ENCODE measurements around the gene ANKRD42. TPM values are rescaled to one million over a fixed set of nuclear protein-coding genes. Genes with fewer than 3 reads are reported as not detected.
"Not testable (repeated sequence)": the region's sequence is repeated elsewhere in the genome, so short reads cannot be mapped to it uniquely, and the experiment has no call there.

Gene ANKRD42
- total RNA-seq, 1 donor from 2014 or later: 4.3 TPM

- intact Hi-C loops (cut with micrococcal nuclease): no loop called here
- no peak for ATAC-seq
- DNase-seq: no peak
Observed at GRCh38 chr11:83220260-83220659, 26.7 kb downstream of the ANKRD42 start.

GRCh38 chr11:83221694-83222093 is 28.2 kb downstream of the ANKRD42 start:
- DNase-seq (no peak), ATAC-seq (no peak)
- intact Hi-C loops (cut with micrococcal nuclease): no loop called here

- intact Hi-C loops (cut with micrococcal nuclease): no loop called here
- DNase-seq (no peak), ATAC-seq (no peak)
Observed at GRCh38 chr11:83222499-83222898, 29.0 kb downstream of the ANKRD42 start.

GRCh38 chr11:83223457-83223856 is 29.9 kb downstream of the ANKRD42 start:
- no peak for DNase-seq
- intact Hi-C loops (cut with micrococcal nuclease): no loop called here
- ATAC-seq: no peak

GRCh38 chr11:83235825-83236224 is 42.3 kb downstream of the ANKRD42 start:
- ATAC-seq (no peak), DNase-seq (no peak)
- intact Hi-C loops (cut with micrococcal nuclease): no loop called here

- ATAC-seq (no peak), DNase-seq (no peak)
- intact Hi-C loops (cut with micrococcal nuclease): no loop called here
Observed at GRCh38 chr11:83238111-83238510, 44.6 kb downstream of the ANKRD42 start.

GRCh38 chr11:83241291-83241946 is 47.9 kb downstream of the ANKRD42 start:
- intact Hi-C loops (cut with micrococcal nuclease): no loop called here
- no peak for DNase-seq
- peak; percentile 75 for ATAC-seq

- intact Hi-C loops (cut with micrococcal nuclease): no loop called here
- no peak for ATAC-seq
Observed at GRCh38 chr11:83249445-83249844, 55.9 kb downstream of the ANKRD42 start.

GRCh38 chr11:83249972-83250593 is 56.6 kb downstream of the ANKRD42 start:
- intact Hi-C loops (cut with micrococcal nuclease): loop anchor here (5.0 kb wide), 1 partner anchor 343 kb away; no protein-coding TSS in a partner anchor
- ATAC-seq: peak; percentile 45
- DNase-seq: no peak

More at GRCh38 chr11:83249445-83249844, 55.9 kb downstream of the ANKRD42 start:
- DNase-seq: no peak

- DNase-seq (no peak), ATAC-seq (no peak)
- intact Hi-C loops (cut with micrococcal nuclease): loop anchor here (5.0 kb wide), 1 partner anchor 345 kb away; no protein-coding TSS in a partner anchor
Observed at GRCh38 chr11:83252266-83252665, 58.8 kb downstream of the ANKRD42 start.

- no peak for ATAC-seq
- no peak for DNase-seq
- intact Hi-C loops (cut with micrococcal nuclease): loop anchor here (5.0 kb wide), 1 partner anchor 346 kb away; no protein-coding TSS in a partner anchor
Observed at GRCh38 chr11:83252941-83253340, 59.4 kb downstream of the ANKRD42 start.

GRCh38 chr11:83255366-83255765 is 61.9 kb downstream of the ANKRD42 start:
- intact Hi-C loops (cut with micrococcal nuclease): no loop called here
- DNase-seq: no peak
- ATAC-seq: no peak

- intact Hi-C loops (cut with micrococcal nuclease): no loop called here
- ATAC-seq (no peak), DNase-seq (no peak)
Observed at GRCh38 chr11:83256602-83257340, 63.3 kb downstream of the ANKRD42 start.

GRCh38 chr11:83257761-83258168 is 64.3 kb downstream of the ANKRD42 start:
- intact Hi-C loops (cut with micrococcal nuclease): no loop called here
- ATAC-seq: no peak
- DNase-seq: no peak

GRCh38 chr11:83259559-83259958 is 66.0 kb downstream of the ANKRD42 start:
- DNase-seq: no peak
- intact Hi-C loops (cut with micrococcal nuclease): no loop called here
- ATAC-seq: peak; percentile 95

GRCh38 chr11:83265331-83265730 is 71.8 kb downstream of the ANKRD42 start:
- intact Hi-C loops (cut with micrococcal nuclease): no loop called here
- DNase-seq (no peak), ATAC-seq (no peak)

- ATAC-seq; DNase-seq; intact Hi-C loops (cut with micrococcal nuclease): not testable (repeated sequence)
Observed at GRCh38 chr11:83269080-83269479, 75.6 kb downstream of the ANKRD42 start.

- DNase-seq; ATAC-seq; intact Hi-C loops (cut with micrococcal nuclease): not testable (repeated sequence)
Observed at GRCh38 chr11:83271734-83272133, 78.2 kb downstream of the ANKRD42 start.

- intact Hi-C loops (cut with micrococcal nuclease): no loop called here
Observed at GRCh38 chr11:83272627-83273026, 79.1 kb downstream of the ANKRD42 start.

More at GRCh38 chr11:83272627-83273026, 79.1 kb downstream of the ANKRD42 start:
- ATAC-seq (no peak), DNase-seq (no peak)

All from left ventricle myocardium superior (tissue), 1 donor.